ENCODE results near the gene PMM1. TPM values are rescaled to one million over a fixed set of nuclear protein-coding genes. Genes with fewer than 3 reads are reported as not detected.

The PMM1 gene
- total RNA-seq, 1 donor from 2014 or later = 39.4 TPM

DNA sequence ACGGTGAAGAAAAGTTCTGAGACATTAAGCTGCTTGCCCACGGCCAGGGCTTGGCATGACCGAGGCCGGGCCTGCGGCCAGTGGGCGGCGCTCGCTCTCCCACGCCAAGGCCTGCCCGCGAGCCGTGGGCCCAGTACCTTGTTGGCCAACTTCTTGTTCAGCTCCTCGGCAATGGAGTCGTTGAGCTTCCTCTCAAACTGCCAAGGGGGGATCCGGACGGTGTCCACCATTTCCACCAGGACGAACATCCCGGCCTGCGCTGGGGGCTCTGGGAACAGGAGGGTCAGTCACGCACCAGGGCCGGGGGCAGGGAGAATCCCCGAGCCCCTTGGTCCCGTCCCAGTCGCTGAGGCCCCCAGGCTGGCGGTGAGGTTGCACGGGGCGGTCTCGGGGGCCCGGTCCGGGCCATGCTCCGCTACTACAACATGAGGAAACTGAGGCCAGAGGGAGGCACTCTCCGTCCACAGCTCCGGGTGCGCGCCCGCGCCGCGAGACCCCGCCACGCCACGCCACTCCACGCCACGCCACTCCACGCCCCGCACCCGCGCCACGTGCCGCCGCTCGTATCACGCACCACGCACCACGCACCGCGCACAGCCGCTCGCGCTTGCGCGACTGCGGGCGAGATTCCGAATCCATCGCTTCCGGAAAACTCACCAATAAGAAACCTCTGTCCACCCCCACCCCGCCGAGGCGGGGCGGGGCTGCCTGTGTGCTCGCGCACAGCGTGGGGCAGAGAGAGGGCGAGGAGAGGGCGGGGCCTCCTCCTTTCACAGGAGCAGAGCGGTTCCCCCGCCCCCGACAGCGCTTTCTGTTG lies 45.6 kb downstream of the PMM1 start, which contains the start of gene POLR3H:
TSS of gene POLR3H (minus strand) at position 617 of the 817 bp plus-strand sequence. CDS start at position 248, 369 bp downstream.
- TF ChIP-seq, protein P1, sequence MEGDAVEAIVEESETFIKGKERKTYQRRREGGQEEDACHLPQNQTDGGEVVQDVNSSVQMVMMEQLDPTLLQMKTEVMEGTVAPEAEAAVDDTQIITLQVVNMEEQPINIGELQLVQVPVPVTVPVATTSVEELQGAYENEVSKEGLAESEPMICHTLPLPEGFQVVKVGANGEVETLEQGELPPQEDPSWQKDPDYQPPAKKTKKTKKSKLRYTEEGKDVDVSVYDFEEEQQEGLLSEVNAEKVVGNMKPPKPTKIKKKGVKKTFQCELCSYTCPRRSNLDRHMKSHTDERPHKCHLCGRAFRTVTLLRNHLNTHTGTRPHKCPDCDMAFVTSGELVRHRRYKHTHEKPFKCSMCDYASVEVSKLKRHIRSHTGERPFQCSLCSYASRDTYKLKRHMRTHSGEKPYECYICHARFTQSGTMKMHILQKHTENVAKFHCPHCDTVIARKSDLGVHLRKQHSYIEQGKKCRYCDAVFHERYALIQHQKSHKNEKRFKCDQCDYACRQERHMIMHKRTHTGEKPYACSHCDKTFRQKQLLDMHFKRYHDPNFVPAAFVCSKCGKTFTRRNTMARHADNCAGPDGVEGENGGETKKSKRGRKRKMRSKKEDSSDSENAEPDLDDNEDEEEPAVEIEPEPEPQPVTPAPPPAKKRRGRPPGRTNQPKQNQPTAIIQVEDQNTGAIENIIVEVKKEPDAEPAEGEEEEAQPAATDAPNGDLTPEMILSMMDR (IDR thresholded peaks at IDR 0.05; ENCODE audit: insufficient read depth, low read depth, low read length) = peak; percentile 50
- TF ChIP-seq EZH2 (IDR thresholded peaks at IDR 0.05; ENCODE audit: insufficient read depth, low read length) = no peak
- H3K27me3 ChIP-seq (ENCODE audit: insufficient read depth, low read length) = no peaks in the 10 kb centered on the region
- FAIRE-seq (peak; percentile 5), DNase-seq (ENCODE audit: low read depth) (peak; percentile 90)
- peak within 1 kb of the TSS; percentile 87 for H3K9ac ChIP-seq (ENCODE audit: low read length)
- no peaks in the 10 kb centered on the region for H3K36me3 ChIP-seq (ENCODE audit: insufficient read depth, low read length)
- H3K4me3 ChIP-seq (ENCODE audit: insufficient read depth, low read depth, low read length) = peak within 1 kb of the TSS; percentile 75
- Mint-ChIP-seq H3K36me3 (ENCODE audit: low read depth, unreplicated experiment) (peaks cover 6% of the 10 kb centered on the region), H3K4me1 (ENCODE audit: low read depth, unreplicated experiment) (peaks cover 14% of the 10 kb centered on the region), H3K27me3 (ENCODE audit: low read depth, unreplicated experiment) (no peaks in the 10 kb centered on the region), H3K4me3 (ENCODE audit: unreplicated experiment) (peak within 1 kb of the TSS; percentile 93), H3K9me3 (ENCODE audit: unreplicated experiment) (no peaks in the 10 kb centered on the region), H3K27ac (ENCODE audit: unreplicated experiment) (peak within 1 kb of the TSS; percentile 67)
- H2AFZ ChIP-seq (ENCODE audit: low read depth, low read length) = peak within 1 kb of the TSS; percentile 68
- peak within 1 kb of the TSS; percentile 83 for H3K4me2 ChIP-seq (ENCODE audit: low read length)
- H3K9me3 ChIP-seq (ENCODE audit: insufficient read depth, low read depth, low read length) = no peaks in the 10 kb centered on the region
- H3K27ac ChIP-seq (ENCODE audit: low read depth, low read length) = peak within 1 kb of the TSS; percentile 61
- H3K79me2 ChIP-seq (ENCODE audit: insufficient read depth, low read length) = peaks cover 51% of the 10 kb centered on the region
- H3K4me1 ChIP-seq (ENCODE audit: insufficient read depth, low read length) = peaks cover 10% of the 10 kb centered on the region
- H4K20me1 ChIP-seq (ENCODE audit: insufficient read depth, low read length) = peaks cover 43% of the 10 kb centered on the region

GRCh38 chr22:41542224-41542623 lies 47.4 kb downstream of the PMM1 start:
- Mint-ChIP-seq H3K9me3 (ENCODE audit: unreplicated experiment) (no peaks in the 10 kb centered on the region), H3K36me3 (ENCODE audit: low read depth, unreplicated experiment) (peaks cover 6% of the 10 kb centered on the region), H3K4me3 (ENCODE audit: unreplicated experiment) (peak overlapping the region; percentile 93), H3K4me1 (ENCODE audit: low read depth, unreplicated experiment) (peaks cover 14% of the 10 kb centered on the region), H3K27ac (ENCODE audit: unreplicated experiment) (no peak overlapping the region), H3K27me3 (ENCODE audit: low read depth, unreplicated experiment) (no peaks in the 10 kb centered on the region)
- Histone ChIP-seq H3K79me2 (ENCODE audit: insufficient read depth, low read length) (peaks cover 62% of the 10 kb centered on the region), H4K20me1 (ENCODE audit: insufficient read depth, low read length) (peaks cover 53% of the 10 kb centered on the region), H3K9me3 (ENCODE audit: insufficient read depth, low read depth, low read length) (no peaks in the 10 kb centered on the region), H3K27ac (ENCODE audit: low read depth, low read length) (no peak overlapping the region), H3K27me3 (ENCODE audit: insufficient read depth, low read length) (no peaks in the 10 kb centered on the region), H3K4me1 (ENCODE audit: insufficient read depth, low read length) (peaks cover 10% of the 10 kb centered on the region), H3K9ac (ENCODE audit: low read length) (no peak overlapping the region), H3K36me3 (ENCODE audit: insufficient read depth, low read length) (no peaks in the 10 kb centered on the region), H2AFZ (ENCODE audit: low read depth, low read length) (no peak overlapping the region), H3K4me2 (ENCODE audit: low read length) (peak overlapping the region; percentile 83), H3K4me3 (ENCODE audit: insufficient read depth, low read depth, low read length) (no peak overlapping the region)
- FAIRE-seq (no peak), DNase-seq (ENCODE audit: low read depth) (no peak)
- no peak for TF ChIP-seq EZH2 (IDR thresholded peaks at IDR 0.05; ENCODE audit: insufficient read depth, low read length)
- TF ChIP-seq, protein P1 (IDR thresholded peaks at IDR 0.05; ENCODE audit: insufficient read depth, low read depth, low read length) = no peak

DNA sequence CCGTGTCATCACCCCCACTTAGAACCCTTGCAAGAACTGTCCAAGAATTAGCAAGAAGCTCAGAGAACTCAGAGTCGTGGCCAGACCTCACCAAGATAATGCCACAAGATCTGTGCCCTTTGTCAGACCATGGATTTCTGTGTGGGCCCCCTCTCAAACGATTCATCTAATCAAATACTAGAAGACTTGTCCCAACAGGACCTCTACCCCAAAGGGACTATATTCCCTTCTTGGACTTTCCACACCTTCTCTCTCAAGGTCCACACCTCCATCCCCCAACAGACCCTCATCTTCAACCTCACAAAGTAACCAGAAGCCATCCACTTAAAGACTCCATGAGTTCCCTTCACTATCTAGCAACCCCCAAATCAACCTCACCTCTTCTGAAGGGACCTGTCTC lies 48.2 kb downstream of the PMM1 start:
- DNase-seq (ENCODE audit: low read depth) (no peak), FAIRE-seq (no peak)
- Histone ChIP-seq H3K27ac (ENCODE audit: low read depth, low read length) (no peak overlapping the region), H3K9me3 (ENCODE audit: insufficient read depth, low read depth, low read length) (no peaks in the 10 kb centered on the region), H3K4me1 (ENCODE audit: insufficient read depth, low read length) (peaks cover 10% of the 10 kb centered on the region), H3K4me2 (ENCODE audit: low read length) (peak overlapping the region; percentile 56), H3K4me3 (ENCODE audit: insufficient read depth, low read depth, low read length) (no peak overlapping the region), H3K9ac (ENCODE audit: low read length) (no peak overlapping the region), H3K79me2 (ENCODE audit: insufficient read depth, low read length) (peaks cover 68% of the 10 kb centered on the region), H4K20me1 (ENCODE audit: insufficient read depth, low read length) (peaks cover 57% of the 10 kb centered on the region), H3K27me3 (ENCODE audit: insufficient read depth, low read length) (no peaks in the 10 kb centered on the region), H2AFZ (ENCODE audit: low read depth, low read length) (no peak overlapping the region), H3K36me3 (ENCODE audit: insufficient read depth, low read length) (no peaks in the 10 kb centered on the region)
- Mint-ChIP-seq H3K27ac (ENCODE audit: unreplicated experiment) (no peak overlapping the region), H3K27me3 (ENCODE audit: low read depth, unreplicated experiment) (no peaks in the 10 kb centered on the region), H3K4me3 (ENCODE audit: unreplicated experiment) (peak overlapping the region; percentile 43), H3K4me1 (ENCODE audit: low read depth, unreplicated experiment) (peaks cover 14% of the 10 kb centered on the region), H3K9me3 (ENCODE audit: unreplicated experiment) (no peaks in the 10 kb centered on the region), H3K36me3 (ENCODE audit: low read depth, unreplicated experiment) (peaks cover 6% of the 10 kb centered on the region)
- no peak for TF ChIP-seq EZH2 (IDR thresholded peaks at IDR 0.05; ENCODE audit: insufficient read depth, low read length)
- TF ChIP-seq, protein P1 (IDR thresholded peaks at IDR 0.05; ENCODE audit: insufficient read depth, low read depth, low read length) = no peak
